ENCODE data around the gene PATJ. TPM values are rescaled to one million over a fixed set of nuclear protein-coding genes. Genes with fewer than 3 reads are reported as not detected.

Gene PATJ, protein sequence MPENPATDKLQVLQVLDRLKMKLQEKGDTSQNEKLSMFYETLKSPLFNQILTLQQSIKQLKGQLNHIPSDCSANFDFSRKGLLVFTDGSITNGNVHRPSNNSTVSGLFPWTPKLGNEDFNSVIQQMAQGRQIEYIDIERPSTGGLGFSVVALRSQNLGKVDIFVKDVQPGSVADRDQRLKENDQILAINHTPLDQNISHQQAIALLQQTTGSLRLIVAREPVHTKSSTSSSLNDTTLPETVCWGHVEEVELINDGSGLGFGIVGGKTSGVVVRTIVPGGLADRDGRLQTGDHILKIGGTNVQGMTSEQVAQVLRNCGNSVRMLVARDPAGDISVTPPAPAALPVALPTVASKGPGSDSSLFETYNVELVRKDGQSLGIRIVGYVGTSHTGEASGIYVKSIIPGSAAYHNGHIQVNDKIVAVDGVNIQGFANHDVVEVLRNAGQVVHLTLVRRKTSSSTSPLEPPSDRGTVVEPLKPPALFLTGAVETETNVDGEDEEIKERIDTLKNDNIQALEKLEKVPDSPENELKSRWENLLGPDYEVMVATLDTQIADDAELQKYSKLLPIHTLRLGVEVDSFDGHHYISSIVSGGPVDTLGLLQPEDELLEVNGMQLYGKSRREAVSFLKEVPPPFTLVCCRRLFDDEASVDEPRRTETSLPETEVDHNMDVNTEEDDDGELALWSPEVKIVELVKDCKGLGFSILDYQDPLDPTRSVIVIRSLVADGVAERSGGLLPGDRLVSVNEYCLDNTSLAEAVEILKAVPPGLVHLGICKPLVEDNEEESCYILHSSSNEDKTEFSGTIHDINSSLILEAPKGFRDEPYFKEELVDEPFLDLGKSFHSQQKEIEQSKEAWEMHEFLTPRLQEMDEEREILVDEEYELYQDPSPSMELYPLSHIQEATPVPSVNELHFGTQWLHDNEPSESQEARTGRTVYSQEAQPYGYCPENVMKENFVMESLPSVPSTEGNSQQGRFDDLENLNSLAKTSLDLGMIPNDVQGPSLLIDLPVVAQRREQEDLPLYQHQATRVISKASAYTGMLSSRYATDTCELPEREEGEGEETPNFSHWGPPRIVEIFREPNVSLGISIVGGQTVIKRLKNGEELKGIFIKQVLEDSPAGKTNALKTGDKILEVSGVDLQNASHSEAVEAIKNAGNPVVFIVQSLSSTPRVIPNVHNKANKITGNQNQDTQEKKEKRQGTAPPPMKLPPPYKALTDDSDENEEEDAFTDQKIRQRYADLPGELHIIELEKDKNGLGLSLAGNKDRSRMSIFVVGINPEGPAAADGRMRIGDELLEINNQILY (N-terminal part only)
- total RNA-seq (10 to 100 TPM; 13.4 to 64.5 (median 34.0) TPM), polyA plus RNA-seq (10 to 100 TPM; 23.0 to 24.8 TPM), total RNA-seq (215 reads per million, percentile 93 among the genes with 10 or more reads in this experiment)

DNA sequence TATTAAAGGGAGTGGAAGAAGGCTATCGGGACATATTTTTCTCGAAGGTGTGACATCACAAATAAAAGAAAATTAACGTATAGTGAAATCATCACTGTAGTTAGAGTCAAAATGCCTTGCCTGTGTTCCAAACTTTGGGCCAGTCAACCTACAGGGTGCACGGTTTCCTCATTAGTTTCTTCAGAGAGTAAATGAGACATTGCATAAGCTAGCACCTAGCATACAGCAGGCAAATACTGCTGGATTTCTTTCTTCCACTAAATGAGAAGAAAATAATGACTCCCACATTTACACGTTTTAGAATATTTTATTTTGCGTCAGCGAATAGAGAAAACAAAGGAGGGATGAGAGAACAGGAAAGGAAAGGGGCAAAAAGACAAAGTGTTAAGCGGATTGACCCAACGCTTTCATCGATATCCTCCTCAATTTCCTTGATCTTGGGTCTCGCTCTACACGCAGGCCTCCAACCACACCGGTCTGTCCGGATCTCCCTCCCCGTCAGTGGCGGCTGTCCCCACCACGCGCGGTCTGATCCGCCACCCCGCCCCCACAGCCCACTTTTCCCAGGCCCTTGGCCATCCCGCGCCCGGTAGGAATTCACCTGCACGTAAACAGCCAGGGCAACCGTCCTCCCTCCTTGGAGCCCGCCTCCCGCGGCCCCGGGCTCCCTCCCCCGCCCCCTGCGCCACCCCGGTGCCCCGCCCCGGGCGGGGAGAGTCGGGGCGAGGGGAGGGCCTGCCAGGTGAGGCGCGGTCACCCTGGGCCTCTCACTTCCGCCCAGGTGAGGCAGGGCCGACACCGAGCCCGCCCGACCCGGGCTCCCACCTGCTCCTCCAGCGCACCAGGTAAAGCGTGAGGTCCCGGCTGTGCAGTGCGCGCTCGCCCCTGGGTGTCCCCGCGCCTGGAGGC lies at the start of gene PATJ:
PATJ (plus strand) TSS at position 770 of the 909 bp plus-strand sequence. CDS start 20,413 bp downstream, outside the sequence.
- no peaks in the 10 kb centered on the region for H3K9me3 Mint-ChIP-seq
- Histone ChIP-seq H3K36me3 (ENCODE audit: control insufficient read depth in 2 of 3, insufficient read depth in 3 of 3, low read length in 3 of 3) (no peaks in the 10 kb centered on the region), H3K4me3 (ENCODE audit: low read length) (peak within 1 kb of the TSS; percentile 62), H3K27ac (ENCODE audit: low read depth, low read length) (peak within 1 kb of the TSS; percentile 76), H3K27me3 (ENCODE audit: control insufficient read depth in 2 of 2, insufficient read depth in 2 of 2, low read length in 2 of 2) (no peaks in the 10 kb centered on the region), H3K9me3 (ENCODE audit: control insufficient read depth in 2 of 3, low read length in 3 of 3) (no peaks in the 10 kb centered on the region), H3K4me1 (ENCODE audit: control insufficient read depth in 2 of 2, insufficient read depth in 2 of 2, low read length in 2 of 2) (peaks cover 9 to 13% of the 10 kb centered on the region in 2 donors)
- ATAC-seq (peak; percentile 93), DNase-seq (peak; percentile 56 to 78 (median 73))
- intact Hi-C loops (cut with micrococcal nuclease) = loop anchor here (1.0 to 5.0 kb wide), 8 partner anchors 17 to 1040 kb away; partner anchors contain the start of genes TM2D1 (in 2 of the 2), ATG4C (in 1 of the 2) and USP1 (in 1 of the 2)
- peaks cover 0 to 3% (median 0%) of the 10 kb centered on the region in 5 donors for H3K36me3 Mint-ChIP-seq
- peak within 1 kb of the TSS; percentile 94 to 100 (median 97) for H3K4me3 Mint-ChIP-seq
- no peaks in the 10 kb centered on the region for H3K27me3 Mint-ChIP-seq
- CTCF ChIA-PET = no interaction called here
- peak within 1 kb of the TSS; percentile 88 to 99 (median 96) for H3K27ac Mint-ChIP-seq
- POLR2A ChIA-PET = interaction anchor here (1.9 kb wide), 1 partner anchor 40 kb away, joined by 8 read pairs; no protein-coding TSS in a partner anchor
- H3K4me1 Mint-ChIP-seq = peaks cover 17 to 46% (median 35%) of the 10 kb centered on the region in 7 donors

DNA sequence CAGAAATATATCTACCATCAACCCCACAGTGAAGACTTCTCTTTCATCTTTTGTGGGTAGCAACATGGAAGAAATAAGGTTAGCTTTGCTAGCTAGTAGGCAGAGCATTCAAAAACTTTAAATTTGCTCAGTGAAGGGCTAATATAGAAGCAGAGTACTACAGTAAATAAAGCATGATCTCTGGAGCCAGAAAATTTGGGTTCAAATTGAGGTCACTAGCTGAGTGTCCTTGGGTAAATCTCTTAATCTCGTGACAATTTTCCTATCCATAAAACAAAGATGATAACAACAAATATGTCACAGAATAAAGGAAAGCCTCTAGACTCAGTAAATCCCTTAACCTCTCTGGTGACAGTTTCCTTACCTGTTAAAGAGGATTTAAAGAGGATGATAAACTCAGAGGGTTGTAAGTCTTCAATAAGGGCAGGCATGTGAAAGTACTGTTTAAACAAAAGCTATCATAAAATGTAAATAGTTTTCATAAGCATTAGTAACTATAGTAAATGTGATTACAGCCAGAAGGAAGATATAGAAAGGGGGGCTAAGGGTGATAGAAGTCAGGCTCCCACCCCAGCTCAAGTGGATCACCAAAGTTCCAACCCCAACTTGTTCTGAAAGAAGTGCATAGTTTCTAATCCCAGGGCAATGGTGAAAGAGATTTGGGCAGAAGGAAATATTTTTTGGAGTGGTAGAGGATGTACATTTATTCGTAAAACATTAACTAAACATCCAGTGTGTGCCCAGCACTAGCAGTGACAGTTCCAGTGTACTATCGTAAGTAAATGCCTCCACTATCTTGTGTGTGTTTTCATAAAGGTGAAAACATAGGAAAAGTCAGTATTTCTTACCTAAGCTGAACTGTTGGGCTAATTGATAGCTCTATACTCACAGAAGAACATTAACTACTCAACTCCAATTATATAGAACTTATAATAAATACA lies 42.1 kb upstream of the PATJ start:
- peaks cover 0 to 9% (median 3%) of the 10 kb centered on the region in 7 donors for H3K4me1 Mint-ChIP-seq
- no peak for DNase-seq
- Histone ChIP-seq H3K9me3 (ENCODE audit: control insufficient read depth in 2 of 3, low read length in 3 of 3) (no peaks in the 10 kb centered on the region), H3K27ac (ENCODE audit: low read depth, low read length) (no peak overlapping the region), H3K36me3 (ENCODE audit: control insufficient read depth in 2 of 3, insufficient read depth in 3 of 3, low read length in 3 of 3) (peaks cover 14 to 54% (median 18%) of the 10 kb centered on the region in 3 experiments), H3K4me1 (ENCODE audit: control insufficient read depth in 2 of 2, insufficient read depth in 2 of 2, low read length in 2 of 2) (no peaks in the 10 kb centered on the region), H3K4me3 (ENCODE audit: low read length) (no peak overlapping the region), H3K27me3 (ENCODE audit: control insufficient read depth in 2 of 2, insufficient read depth in 2 of 2, low read length in 2 of 2) (no peaks in the 10 kb centered on the region)
- ChIA-PET CTCF (interaction anchor here (0.6 kb wide), 1 partner anchor 152 kb away, joined by 4 read pairs; no protein-coding TSS in a partner anchor), POLR2A (interaction anchor here (0.6 kb wide), 1 partner anchor 28 kb away, joined by 3 read pairs; no protein-coding TSS in a partner anchor)
- no peak overlapping the region for H3K4me3 Mint-ChIP-seq
- H3K27ac Mint-ChIP-seq = peak overlapping the region in 1 of 9 donors; percentile 13
- H3K27me3 Mint-ChIP-seq = no peaks in the 10 kb centered on the region
- H3K9me3 Mint-ChIP-seq = no peaks in the 10 kb centered on the region
- no peak for ATAC-seq
- intact Hi-C loops (cut with micrococcal nuclease) = no loop called here
- peaks cover 22 to 60% (median 31%) of the 10 kb centered on the region in 5 donors for H3K36me3 Mint-ChIP-seq

DNA sequence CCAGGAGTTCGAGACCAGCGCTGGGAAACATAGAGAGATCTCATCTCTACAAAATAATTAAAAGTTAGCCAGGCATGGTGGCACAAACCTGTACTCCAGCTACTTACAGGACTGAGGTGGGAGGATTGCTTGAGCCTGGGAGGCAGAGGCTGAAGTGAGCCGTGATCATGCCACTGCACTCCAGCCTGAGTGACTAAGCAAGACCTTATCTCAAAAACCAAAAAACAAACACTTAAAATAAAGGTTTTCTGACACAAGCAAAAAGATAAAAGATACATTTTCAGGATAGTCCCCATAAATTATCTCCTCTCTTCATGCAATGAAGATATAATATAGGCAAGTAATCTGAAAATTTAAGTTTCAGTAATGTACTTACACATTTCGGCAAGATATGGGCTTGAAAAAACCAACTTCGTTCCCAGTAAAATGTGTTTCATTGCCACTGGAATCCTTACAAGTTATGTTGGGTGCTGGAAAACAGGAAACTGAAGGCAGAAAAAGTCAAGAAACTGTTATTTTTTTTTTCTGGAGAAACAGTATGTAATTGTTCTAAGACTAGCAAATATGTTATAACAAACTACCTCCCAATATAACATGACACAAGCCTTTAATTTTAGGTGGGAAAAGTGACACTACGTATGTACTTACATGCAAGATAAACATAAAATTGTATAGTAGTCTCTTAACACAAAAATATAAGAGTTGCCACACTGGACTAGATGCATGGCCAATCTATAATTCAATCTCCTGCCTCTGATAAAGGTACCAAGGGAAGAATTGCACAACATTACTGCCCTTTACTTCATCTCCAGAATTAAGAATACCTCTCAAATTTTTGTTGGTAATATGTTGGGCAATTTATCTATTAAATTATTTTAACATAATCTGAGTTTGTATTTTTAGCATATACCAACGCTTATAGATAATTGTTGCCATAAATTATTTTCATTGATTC lies 33.0 kb upstream of the PATJ start:
- H3K9me3 ChIP-seq (ENCODE audit: control insufficient read depth in 2 of 3, low read length in 3 of 3) = no peaks in the 10 kb centered on the region
- Mint-ChIP-seq H3K4me3 (no peak overlapping the region), H3K9me3 (no peaks in the 10 kb centered on the region), H3K27ac (peak overlapping the region in 1 of 9 donors; percentile 36), H3K27me3 (no peaks in the 10 kb centered on the region), H3K4me1 (peaks cover 0 to 19% (median 12%) of the 10 kb centered on the region in 7 donors), H3K36me3 (peaks cover 4 to 33% (median 8%) of the 10 kb centered on the region in 5 donors)
- H3K4me3 ChIP-seq (ENCODE audit: low read length) = no peak overlapping the region
- no peaks in the 10 kb centered on the region for H3K27me3 ChIP-seq (ENCODE audit: control insufficient read depth in 2 of 2, insufficient read depth in 2 of 2, low read length in 2 of 2)
- peaks cover 0 to 3% of the 10 kb centered on the region in 2 donors for H3K4me1 ChIP-seq (ENCODE audit: control insufficient read depth in 2 of 2, insufficient read depth in 2 of 2, low read length in 2 of 2)
- H3K36me3 ChIP-seq (ENCODE audit: control insufficient read depth in 2 of 3, insufficient read depth in 3 of 3, low read length in 3 of 3) = peaks cover 0 to 54% (median 4%) of the 10 kb centered on the region in 3 experiments
- intact Hi-C loops (cut with micrococcal nuclease) = no loop called here
- ATAC-seq = no peak
- no peak for DNase-seq
- POLR2A ChIA-PET = no interaction called here
- CTCF ChIA-PET = no interaction called here
- no peak overlapping the region for H3K27ac ChIP-seq (ENCODE audit: low read depth, low read length)

DNA sequence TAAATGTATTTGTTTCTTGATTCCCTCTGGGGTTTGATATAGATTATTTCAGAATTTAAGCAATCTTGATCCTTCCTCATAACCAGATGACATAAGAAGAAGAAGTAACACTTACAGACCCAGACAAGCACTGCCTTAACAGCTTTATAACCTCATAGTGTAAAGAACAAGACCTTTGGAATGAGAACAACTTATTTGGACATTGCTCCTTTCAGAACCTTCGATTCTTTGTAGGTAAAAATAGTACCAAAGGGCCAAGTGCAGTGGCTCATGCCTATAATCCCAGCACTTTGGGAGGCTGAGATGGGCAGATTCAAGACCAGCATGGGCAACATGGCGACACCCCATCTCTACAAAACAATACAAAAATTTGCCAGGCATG lies 32.4 kb upstream of the PATJ start:
- DNase-seq (no peak), ATAC-seq (no peak)
- Histone ChIP-seq H3K4me3 (ENCODE audit: low read length) (no peak overlapping the region), H3K4me1 (ENCODE audit: control insufficient read depth in 2 of 2, insufficient read depth in 2 of 2, low read length in 2 of 2) (peaks cover 0 to 3% of the 10 kb centered on the region in 2 donors), H3K36me3 (ENCODE audit: control insufficient read depth in 2 of 3, insufficient read depth in 3 of 3, low read length in 3 of 3) (peaks cover 0 to 48% (median 4%) of the 10 kb centered on the region in 3 experiments), H3K27me3 (ENCODE audit: control insufficient read depth in 2 of 2, insufficient read depth in 2 of 2, low read length in 2 of 2) (no peaks in the 10 kb centered on the region), H3K9me3 (ENCODE audit: control insufficient read depth in 2 of 3, low read length in 3 of 3) (no peaks in the 10 kb centered on the region), H3K27ac (ENCODE audit: low read depth, low read length) (no peak overlapping the region)
- ChIA-PET CTCF (no interaction called here), POLR2A (no interaction called here)
- peaks cover 3 to 31% (median 8%) of the 10 kb centered on the region in 5 donors for H3K36me3 Mint-ChIP-seq
- H3K27me3 Mint-ChIP-seq = no peaks in the 10 kb centered on the region
- H3K4me1 Mint-ChIP-seq = peaks cover 4 to 23% (median 15%) of the 10 kb centered on the region in 7 donors
- no peaks in the 10 kb centered on the region for H3K9me3 Mint-ChIP-seq
- intact Hi-C loops (cut with micrococcal nuclease) = no loop called here
- H3K27ac Mint-ChIP-seq = peak overlapping the region in 2 of 9 donors; percentile 25 to 36
- H3K4me3 Mint-ChIP-seq = no peak overlapping the region

Data from naive thymus-derived CD4-positive, alpha-beta T cell (primary cell).